Left hindlimb (tissue), 1 donor: ENCODE data around the gene NTPCR.

Experiments
- DNase-seq: peaks from one replicate; pipeline ENCODE4 v3.0.0-alpha.2; 2018

NTPCR gene

GRCh38 chr1:232927830-232928505 lies 22.4 kb upstream of the NTPCR start:
- DNase-seq, result no peak

GRCh38 chr1:232932486-232933425 lies 17.7 kb upstream of the NTPCR start:
- no peak for DNase-seq

GRCh38 chr1:232936941-232937340 lies 13.5 kb upstream of the NTPCR start:
- no peak for DNase-seq

GRCh38 chr1:232937741-232938375 lies 12.6 kb upstream of the NTPCR start:
- no peak for DNase-seq

- DNase-seq, result no peak
These were observed 11.5 kb upstream of the NTPCR start for GRCh38 chr1:232938926-232939325.

GRCh38 chr1:232939748-232940147 lies 10.7 kb upstream of the NTPCR start:
- DNase-seq, result no peak

GRCh38 chr1:232940262-232940661 lies 10.1 kb upstream of the NTPCR start:
- no peak for DNase-seq

GRCh38 chr1:232942413-232943294 lies 7.8 kb upstream of the NTPCR start:
- DNase-seq, result no peak

- no peak for DNase-seq
These were observed 6.6 kb upstream of the NTPCR start for GRCh38 chr1:232943679-232944252.

- no peak for DNase-seq
These were observed 6.1 kb upstream of the NTPCR start for GRCh38 chr1:232944347-232944746.

GRCh38 chr1:232949636-232950196 lies 695 bp upstream of the NTPCR start:
- no peak for DNase-seq

- no peak for DNase-seq
These were observed 769 bp downstream of the NTPCR start for GRCh38 chr1:232951180-232951579.

GRCh38 chr1:232951605-232952004 lies 1.2 kb downstream of the NTPCR start:
- DNase-seq, result no peak

- no peak for DNase-seq
These were observed 2.4 kb downstream of the NTPCR start for GRCh38 chr1:232952514-232953499.

- DNase-seq, result no peak
These were observed 4.4 kb downstream of the NTPCR start for GRCh38 chr1:232954594-232955365.

GRCh38 chr1:232956081-232956480 lies 5.7 kb downstream of the NTPCR start:
- no peak for DNase-seq

GRCh38 chr1:232958067-232958466 lies 7.7 kb downstream of the NTPCR start:
- no peak for DNase-seq

GRCh38 chr1:232962761-232963745 lies 12.6 kb downstream of the NTPCR start:
- no peak for DNase-seq

GRCh38 chr1:232964601-232965000 lies 14.2 kb downstream of the NTPCR start:
- DNase-seq, result no peak
